ENCODE results near the gene TMEM165. TPM values are rescaled to one million over a fixed set of nuclear protein-coding genes. Genes with fewer than 3 reads are reported as not detected.

Gene TMEM165, protein sequence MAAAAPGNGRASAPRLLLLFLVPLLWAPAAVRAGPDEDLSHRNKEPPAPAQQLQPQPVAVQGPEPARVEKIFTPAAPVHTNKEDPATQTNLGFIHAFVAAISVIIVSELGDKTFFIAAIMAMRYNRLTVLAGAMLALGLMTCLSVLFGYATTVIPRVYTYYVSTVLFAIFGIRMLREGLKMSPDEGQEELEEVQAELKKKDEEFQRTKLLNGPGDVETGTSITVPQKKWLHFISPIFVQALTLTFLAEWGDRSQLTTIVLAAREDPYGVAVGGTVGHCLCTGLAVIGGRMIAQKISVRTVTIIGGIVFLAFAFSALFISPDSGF
- polyA plus RNA-seq (2012; ENCODE audit: insufficient read length, low read depth): 42.0 TPM

DNA sequence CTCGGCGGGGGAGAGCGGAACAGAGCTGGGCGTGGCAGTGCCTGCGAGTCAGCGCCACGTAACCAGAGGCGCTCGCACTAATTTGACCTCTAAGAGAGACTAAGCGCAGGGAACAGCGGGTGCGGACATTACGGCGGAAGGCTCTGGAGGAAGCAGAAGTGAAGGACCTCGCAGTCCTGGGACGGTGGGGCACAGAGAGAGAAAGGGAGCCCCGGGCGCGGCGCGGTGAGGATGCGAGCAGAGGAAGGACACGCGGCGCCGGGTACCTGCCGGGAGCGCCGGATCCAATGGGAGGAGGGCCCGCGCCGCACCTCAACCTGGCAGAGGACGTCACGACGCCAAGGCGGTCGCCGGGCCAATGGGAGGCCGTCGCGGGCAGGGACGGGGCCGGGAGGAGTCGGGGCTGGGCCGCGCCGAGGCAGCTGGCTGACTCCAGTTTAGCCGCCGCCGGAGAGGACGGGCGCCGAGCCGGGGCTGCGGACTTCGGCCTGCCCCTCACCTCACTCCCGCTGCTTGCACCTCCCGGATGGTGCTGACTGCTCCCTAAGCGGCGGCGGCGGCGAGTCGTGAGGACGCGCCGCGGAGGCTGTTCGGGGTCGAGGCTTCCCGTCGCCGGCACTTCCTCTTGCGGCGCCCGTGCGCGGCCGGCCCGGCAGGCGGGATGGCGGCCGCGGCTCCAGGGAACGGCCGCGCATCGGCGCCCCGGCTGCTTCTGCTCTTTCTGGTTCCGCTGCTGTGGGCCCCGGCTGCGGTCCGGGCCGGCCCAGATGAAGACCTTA lies at the start of gene TMEM165:
Gene TMEM165 (plus strand): TSS at position 429 of the 779 bp plus-strand sequence. CDS start 233 bp downstream, at position 662.
- TF ChIP-seq SIN3A (IDR thresholded peaks at IDR 0.05; ENCODE audit: borderline replicate concordance, insufficient read depth, low read length) (peak; percentile 19; the same call in 1 of the 2 replicates), POLR2AphosphoS5 (IDR thresholded peaks at IDR 0.05; ENCODE audit: low read depth, low read length) (peak; percentile 80), FOXP2 (optimal IDR thresholded peaks at IDR 0.05; ENCODE audit: borderline replicate concordance, extremely low read depth, extremely low read length, insufficient read depth) (peak; percentile 29), TAF1 (IDR thresholded peaks at IDR 0.05; ENCODE audit: borderline replicate concordance, insufficient read depth, low read length) (peak; percentile 74)
- TF ChIP-seq, protein P1, sequence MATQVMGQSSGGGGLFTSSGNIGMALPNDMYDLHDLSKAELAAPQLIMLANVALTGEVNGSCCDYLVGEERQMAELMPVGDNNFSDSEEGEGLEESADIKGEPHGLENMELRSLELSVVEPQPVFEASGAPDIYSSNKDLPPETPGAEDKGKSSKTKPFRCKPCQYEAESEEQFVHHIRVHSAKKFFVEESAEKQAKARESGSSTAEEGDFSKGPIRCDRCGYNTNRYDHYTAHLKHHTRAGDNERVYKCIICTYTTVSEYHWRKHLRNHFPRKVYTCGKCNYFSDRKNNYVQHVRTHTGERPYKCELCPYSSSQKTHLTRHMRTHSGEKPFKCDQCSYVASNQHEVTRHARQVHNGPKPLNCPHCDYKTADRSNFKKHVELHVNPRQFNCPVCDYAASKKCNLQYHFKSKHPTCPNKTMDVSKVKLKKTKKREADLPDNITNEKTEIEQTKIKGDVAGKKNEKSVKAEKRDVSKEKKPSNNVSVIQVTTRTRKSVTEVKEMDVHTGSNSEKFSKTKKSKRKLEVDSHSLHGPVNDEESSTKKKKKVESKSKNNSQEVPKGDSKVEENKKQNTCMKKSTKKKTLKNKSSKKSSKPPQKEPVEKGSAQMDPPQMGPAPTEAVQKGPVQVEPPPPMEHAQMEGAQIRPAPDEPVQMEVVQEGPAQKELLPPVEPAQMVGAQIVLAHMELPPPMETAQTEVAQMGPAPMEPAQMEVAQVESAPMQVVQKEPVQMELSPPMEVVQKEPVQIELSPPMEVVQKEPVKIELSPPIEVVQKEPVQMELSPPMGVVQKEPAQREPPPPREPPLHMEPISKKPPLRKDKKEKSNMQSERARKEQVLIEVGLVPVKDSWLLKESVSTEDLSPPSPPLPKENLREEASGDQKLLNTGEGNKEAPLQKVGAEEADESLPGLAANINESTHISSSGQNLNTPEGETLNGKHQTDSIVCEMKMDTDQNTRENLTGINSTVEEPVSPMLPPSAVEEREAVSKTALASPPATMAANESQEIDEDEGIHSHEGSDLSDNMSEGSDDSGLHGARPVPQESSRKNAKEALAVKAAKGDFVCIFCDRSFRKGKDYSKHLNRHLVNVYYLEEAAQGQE (IDR thresholded peaks at IDR 0.05; ENCODE audit: insufficient read depth in 1 of 2, low read depth in 2 of 2, low read length in 2 of 2): no peak

DNA sequence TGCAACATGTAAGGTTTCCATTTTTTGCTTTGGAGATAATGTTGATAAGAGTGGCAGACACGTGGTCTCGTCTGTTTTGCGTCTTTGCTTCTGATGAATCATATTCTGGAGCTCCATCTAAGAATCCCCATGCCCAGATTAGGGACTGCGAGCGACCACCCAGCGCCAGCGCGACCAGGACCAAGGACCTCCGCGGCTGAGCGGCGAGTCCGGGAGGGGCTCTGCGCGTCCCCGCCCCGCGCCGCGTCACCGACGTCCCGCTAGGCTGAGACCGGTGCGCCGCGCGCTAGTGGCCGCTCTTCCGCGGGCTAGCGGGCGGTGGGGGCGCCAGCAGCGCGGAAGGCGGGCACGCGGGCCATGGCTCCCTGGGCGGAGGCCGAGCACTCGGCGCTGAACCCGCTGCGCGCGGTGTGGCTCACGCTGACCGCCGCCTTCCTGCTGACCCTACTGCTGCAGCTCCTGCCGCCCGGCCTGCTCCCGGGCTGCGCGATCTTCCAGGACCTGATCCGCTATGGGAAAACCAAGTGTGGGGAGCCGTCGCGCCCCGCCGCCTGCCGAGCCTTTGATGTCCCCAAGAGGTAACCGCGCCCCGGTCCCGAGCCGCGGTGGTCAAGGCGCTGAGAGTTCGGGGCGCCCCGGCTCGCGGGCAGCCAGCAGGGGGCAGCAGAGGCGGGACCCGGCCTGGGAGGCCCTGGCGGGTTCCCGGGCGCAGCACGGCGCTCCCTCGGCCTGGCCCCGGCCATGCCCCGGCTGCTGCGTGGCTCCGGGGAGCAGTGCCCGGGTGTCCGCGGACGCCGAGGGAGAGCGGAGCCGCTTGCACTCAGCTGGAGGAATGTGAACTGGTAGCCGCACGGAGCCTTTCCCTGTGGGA lies 49.5 kb upstream of the TMEM165 start, which contains the start of gene SRD5A3:
Gene SRD5A3 (plus strand): TSS at position 263 of the 871 bp plus-strand sequence. CDS start 95 bp downstream, at position 358.
- TF ChIP-seq FOXP2 (optimal IDR thresholded peaks at IDR 0.05; ENCODE audit: borderline replicate concordance, extremely low read depth, extremely low read length, insufficient read depth) (peak; percentile 85), POLR2AphosphoS5 (IDR thresholded peaks at IDR 0.05; ENCODE audit: low read depth, low read length) (peak; percentile 68), TAF1 (IDR thresholded peaks at IDR 0.05; ENCODE audit: borderline replicate concordance, insufficient read depth, low read length) (peak; percentile 57; the same call in 1 of the 2 replicates), SIN3A (IDR thresholded peaks at IDR 0.05; ENCODE audit: borderline replicate concordance, insufficient read depth, low read length) (no peak)
- TF ChIP-seq, protein P1 (IDR thresholded peaks at IDR 0.05; ENCODE audit: insufficient read depth in 1 of 2, low read depth in 2 of 2, low read length in 2 of 2): no peak; a peak in 1 of 4 replicates

DNA sequence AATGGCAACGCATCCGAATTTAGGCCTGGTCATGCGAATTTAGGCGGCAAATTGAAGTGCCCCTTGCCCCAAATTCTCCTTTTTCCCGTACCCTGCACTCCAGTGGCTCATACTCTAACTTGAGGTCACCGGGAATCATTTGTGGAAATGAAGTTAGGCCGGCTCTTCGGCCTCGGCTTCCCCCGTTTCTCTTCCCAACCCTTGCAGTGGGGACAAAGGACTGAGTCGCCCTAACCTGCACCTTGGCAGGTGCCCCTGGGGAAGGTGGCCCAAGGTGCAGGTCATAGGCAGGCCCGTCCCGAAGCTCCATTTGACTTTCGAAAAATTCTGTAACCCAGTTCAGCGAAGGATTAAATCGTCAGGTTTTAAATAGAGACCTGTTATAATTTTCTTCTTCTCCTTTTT lies 48.9 kb upstream of the TMEM165 start:
- TF ChIP-seq, protein P1 (IDR thresholded peaks at IDR 0.05; ENCODE audit: insufficient read depth in 1 of 2, low read depth in 2 of 2, low read length in 2 of 2): no peak
- no peak for TF ChIP-seq TAF1 (IDR thresholded peaks at IDR 0.05; ENCODE audit: borderline replicate concordance, insufficient read depth, low read length)
- no peak for TF ChIP-seq POLR2AphosphoS5 (IDR thresholded peaks at IDR 0.05; ENCODE audit: low read depth, low read length)
- TF ChIP-seq FOXP2 (optimal IDR thresholded peaks at IDR 0.05; ENCODE audit: borderline replicate concordance, extremely low read depth, extremely low read length, insufficient read depth): no peak
- no peak for TF ChIP-seq SIN3A (IDR thresholded peaks at IDR 0.05; ENCODE audit: borderline replicate concordance, insufficient read depth, low read length)

DNA sequence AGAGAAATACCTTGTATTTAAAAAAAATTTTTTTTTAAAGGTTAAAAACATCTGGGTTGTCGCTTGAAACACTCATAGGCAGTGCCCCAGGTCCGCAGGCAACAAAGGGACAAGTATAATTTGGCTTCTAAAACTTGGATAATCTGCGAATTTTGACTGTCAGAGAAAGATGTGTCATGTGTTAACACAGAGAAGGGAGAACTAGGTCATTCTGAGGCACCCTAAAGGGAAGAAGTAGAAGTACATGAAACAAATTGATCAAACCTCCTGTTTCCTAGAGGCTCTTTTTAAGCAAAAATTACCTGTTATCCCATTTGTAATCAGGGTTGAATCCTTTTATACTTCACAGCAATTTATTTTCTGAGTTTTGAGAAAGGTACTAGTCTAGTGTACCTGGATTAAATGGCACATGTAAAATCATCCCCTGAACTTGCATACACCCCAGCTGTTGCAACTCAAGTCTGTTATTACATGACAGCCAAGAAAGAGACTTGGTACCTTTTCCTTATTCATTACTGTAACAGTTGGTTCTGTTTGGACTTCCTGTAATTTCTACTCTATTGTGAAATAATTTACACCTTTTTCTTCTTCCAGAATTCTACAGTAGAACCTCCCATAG lies 48.0 kb upstream of the TMEM165 start:
- TF ChIP-seq SIN3A (IDR thresholded peaks at IDR 0.05; ENCODE audit: borderline replicate concordance, insufficient read depth, low read length): no peak
- TF ChIP-seq FOXP2 (optimal IDR thresholded peaks at IDR 0.05; ENCODE audit: borderline replicate concordance, extremely low read depth, extremely low read length, insufficient read depth): no peak
- TF ChIP-seq, protein P1 (IDR thresholded peaks at IDR 0.05; ENCODE audit: insufficient read depth in 1 of 2, low read depth in 2 of 2, low read length in 2 of 2): no peak
- no peak for TF ChIP-seq TAF1 (IDR thresholded peaks at IDR 0.05; ENCODE audit: borderline replicate concordance, insufficient read depth, low read length)
- no peak for TF ChIP-seq POLR2AphosphoS5 (IDR thresholded peaks at IDR 0.05; ENCODE audit: low read depth, low read length)

Data from PFSK-1 (cell line).